Measurements from ENCODE around the gene TNS3. TPM values are rescaled to one million over a fixed set of nuclear protein-coding genes. Genes with fewer than 3 reads are reported as not detected.
"Not testable (repeated sequence)": the region's sequence is repeated elsewhere in the genome, so short reads cannot be mapped to it uniquely, and the experiment has no call there.

Gene TNS3
- 15.8 and 30.4 TPM in 2 replicates for total RNA-seq

DNA sequence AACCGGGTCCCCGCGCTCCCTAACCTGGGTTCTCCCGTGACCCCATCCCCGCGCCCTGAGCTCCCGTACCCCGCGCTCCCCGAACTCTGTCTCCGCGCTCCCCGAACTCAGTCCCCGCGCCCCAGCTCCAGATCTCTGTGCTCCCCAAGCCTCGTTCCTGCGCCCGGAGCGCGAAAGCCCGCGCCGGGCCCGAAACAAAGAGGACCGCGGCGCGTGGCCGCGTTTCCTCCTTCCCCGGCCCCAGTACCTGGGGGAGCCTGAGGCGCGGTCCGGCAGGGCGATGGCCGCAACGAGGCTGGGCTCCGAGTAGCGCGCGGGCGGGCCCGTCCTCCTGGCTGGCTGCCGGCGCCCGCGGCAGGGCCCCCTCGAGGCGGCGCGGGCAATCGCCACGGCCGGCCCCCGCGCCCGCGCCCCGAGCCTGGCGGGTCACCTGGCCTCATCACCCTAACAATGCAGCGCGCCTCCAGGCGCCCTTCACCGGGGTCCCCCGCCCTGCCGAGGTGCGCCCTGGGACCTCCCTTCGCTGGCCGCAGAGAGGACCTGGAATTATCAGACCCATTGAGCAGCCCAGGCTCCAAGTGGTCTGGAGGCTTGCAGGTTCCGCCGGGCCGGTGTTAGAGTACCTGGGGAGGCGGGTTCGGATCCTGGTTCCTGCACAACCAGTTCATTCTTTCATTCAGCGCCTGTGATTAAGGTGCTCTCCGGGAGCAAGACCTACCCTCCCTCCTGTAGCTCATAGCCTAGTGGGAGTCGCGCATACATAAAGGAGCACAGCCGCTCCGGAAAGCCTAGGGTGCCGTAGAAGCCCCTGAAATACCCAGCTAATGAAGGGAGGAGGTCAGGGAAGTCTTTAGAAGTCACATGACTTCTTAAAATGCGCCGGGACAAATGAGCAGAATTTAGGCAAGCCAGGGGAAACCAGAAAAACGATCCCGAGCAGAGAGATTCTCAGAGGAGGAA is at the start of gene TNS3:
Gene TNS3, minus strand, starts transcription at position 308 of the 960 bp plus-strand sequence. CDS start 142,475 bp downstream, outside the sequence.
- no peak for DNase-seq (ENCODE audit: low read depth, low spot score)

DNA sequence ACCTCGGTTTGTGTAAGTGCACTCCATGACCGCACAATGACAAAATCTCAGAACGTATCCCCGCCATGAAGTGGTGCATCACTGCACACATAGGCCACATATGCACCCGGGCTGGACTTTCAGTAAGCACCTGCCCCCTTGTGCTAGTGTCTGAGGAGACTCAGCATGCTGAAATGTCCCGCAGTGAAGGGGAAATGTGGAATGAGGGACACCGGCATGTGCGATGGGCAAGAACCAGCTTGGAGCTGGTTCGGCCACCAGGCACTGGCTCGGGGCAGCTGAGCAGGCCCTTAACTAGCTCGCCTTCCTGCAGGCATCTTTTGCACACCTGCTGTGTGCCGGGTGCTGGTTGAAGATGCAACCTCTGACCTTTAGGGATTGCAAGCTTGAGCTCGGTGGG is 49.8 kb upstream of the TNS3 start:
- no peak for DNase-seq (ENCODE audit: low read depth, low spot score)

DNA sequence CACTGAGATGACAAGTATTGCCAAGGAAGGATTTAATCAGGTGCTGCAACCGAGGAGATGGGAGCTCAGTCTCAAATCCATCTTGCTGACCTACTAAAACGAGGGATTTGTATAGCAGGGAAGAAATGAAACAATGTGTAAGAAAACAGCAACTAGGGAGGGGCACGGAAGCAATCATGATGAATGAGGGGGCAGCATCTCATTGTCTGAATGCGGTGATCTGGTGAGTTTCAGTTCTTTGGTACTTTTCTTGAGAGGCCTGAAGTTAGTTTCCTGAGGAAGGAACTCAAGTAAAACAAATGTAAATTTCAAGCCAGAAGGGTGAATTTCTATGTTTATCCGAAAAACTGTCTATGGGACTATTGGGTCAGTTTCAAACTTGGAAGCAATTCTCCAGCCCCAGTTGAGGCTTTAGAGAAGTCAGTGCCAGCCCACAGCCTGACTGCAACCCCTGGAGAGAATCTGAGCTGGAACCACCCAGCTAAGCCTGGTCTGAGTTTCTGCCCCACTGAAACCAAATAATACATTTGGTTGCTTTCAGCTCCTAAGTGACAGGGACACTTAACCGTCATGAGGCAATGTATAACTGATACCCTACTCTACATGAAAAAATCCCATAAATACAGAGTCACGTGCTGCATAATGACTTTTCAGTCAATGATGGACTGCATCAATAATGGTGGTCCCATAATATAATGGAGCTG is 45.8 kb upstream of the TNS3 start:
- DNase-seq (ENCODE audit: low read depth, low spot score): no peak

DNA sequence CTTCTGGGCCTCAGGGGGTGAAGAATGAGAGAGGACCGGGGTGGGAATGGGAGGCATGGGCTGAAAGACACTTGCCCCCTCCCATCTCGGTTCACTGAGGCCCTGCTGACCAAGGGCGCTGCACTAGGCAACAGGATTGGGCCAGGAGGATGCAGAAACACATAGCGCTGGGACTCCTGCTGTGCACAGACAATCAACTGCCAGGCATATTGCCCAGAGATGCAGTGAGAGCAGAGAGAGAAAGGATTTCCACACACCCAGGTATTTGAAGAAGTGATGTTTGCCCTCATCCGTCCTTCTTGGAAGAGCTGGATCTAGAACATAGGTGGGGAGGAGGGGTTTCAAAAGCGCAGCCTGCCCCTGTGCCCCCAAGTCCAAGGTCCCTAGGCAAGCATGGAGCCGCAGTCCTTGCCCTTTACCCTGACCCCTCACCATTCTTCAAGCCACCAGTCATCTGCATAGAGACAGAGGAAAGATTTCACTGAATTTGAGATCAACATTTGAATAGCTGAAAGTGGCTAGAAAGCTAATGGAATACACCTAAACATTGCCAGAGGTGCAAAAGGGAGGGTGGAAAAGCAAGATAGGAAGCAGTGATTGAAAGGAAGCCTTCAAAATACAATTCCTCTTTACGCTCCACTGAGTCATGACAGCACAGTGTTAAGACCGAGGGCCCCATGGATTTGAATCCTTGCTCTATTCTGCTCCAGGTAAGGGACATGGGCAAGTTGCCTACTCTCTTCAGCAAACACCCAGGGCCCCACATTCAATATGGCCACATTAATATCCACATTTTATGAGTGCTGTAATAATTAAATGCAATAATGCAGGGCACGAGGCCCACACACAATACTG is 44.2 kb upstream of the TNS3 start:
- DNase-seq (ENCODE audit: low read depth, low spot score): no peak

DNA sequence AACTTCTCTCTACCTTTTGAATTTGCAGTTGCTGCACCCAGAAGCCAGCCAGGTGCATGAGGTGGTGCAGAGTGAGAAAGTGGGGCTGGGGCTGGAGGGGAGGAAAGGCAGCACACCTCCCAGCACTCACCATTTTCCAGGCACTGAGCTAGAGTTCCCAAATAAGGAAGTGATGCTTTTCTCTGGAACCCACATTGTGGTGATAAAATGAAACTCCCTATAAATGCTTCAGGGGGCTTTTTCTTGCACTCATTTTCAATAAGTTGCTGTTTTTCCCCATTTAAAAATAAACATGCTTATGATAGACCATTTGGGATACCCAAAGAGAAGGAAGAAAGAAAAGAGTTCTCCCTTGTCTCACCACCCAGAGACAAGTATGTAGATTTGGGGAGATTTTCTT is 42.8 kb upstream of the TNS3 start:
- no peak for DNase-seq (ENCODE audit: low read depth, low spot score)

DNA sequence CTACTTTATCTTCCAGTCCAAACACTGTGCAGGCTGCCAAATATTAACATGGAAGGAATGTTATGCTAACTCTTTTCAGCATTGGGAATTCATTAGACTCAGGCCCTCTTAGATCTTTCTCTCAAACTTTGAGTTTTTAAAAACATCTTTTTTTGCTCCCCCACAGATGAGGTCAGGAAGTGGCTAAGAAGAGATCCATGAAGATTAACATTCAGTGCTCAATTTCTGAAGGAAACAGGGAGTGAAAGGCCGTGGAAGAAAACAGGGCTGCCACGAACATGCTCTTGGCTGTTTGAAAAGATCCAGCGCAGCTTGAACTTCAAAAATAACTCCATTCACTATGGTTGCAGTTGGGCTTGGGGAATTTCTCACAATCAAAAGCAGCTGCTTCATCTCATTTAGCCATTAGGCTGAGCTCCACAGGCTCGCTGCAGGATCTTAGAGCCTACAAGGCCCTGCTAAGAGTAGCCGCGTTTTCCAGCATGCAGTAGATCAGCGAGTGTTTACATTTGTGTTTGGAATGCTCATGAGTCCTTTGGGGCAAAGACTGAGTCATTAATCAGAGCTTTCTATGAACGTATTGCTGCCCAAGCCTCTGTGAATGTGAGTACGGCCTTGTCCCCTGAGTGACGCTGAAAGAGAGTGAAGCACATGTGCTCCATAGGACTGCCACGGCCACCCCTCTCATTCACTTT is 41.2 kb upstream of the TNS3 start:
- no peak for DNase-seq (ENCODE audit: low read depth, low spot score)

DNA sequence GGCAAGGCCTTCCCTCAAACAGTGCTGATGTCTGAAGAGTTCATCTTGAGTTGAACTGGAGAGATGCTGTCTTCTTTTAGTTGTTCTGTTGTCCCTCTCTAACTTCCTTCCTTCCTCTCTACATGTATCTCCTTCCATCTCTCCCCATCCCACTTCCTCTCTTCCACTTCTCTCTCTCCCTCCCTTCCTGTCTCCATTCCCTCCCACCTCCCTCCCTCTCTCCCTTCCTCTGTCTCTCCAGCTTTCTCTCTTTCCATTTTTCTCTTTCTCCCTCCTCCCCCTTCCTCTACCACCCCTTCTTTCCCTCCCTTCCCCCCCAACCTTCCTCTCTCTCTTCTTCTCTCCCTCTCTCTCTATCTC is 40.7 kb upstream of the TNS3 start:
- DNase-seq (ENCODE audit: low read depth, low spot score): no peak

DNA sequence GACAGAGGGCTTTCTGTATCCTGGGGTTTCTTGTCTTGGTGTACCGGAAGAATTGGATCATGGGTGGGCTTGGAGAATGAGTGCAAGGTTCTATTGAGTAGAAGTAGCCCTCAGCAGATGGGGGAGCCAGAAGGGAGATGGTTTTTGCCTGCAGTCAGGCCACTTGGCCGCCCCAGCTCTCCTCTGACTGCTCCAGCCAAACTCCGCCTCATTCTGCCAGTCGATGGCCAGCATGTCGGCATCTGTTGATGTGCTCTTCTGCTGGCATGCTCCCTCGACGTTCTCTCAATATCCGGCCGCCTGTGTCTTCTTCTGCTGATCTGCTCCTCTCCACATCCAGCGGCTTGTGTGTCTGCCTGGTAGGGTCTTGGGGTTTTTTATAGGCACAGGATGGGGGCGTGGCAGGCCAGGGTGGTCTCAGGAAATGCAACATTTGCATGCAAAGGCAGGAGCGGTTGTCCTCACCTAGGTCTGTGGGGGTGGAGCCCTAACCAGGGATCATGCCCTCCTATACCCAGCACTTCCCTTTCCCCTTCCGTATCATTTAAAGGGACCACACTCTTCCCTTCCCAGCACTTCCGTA is 40.2 kb upstream of the TNS3 start:
- no peak for DNase-seq (ENCODE audit: low read depth, low spot score)

DNA sequence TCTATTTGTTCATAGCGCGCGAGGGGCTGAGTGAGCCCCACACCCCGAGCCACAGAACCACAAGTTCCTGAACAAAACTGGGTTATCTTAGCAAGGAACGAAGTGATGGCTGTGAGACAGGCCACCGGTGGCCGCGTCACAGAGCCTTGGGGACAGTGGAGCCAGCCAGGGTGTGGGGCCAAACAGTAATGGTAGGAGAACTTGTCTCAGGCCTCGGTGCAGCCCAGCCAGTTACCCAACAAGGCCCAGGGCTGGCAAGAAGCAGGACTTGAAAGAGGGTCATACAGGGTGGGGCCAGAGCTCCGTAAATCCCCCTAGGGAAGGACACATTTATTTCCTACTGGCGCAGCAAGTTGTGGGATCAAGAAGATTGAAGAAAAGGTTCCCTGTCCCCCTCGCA is 39.4 kb upstream of the TNS3 start:
- DNase-seq (ENCODE audit: low read depth, low spot score): no peak

DNA sequence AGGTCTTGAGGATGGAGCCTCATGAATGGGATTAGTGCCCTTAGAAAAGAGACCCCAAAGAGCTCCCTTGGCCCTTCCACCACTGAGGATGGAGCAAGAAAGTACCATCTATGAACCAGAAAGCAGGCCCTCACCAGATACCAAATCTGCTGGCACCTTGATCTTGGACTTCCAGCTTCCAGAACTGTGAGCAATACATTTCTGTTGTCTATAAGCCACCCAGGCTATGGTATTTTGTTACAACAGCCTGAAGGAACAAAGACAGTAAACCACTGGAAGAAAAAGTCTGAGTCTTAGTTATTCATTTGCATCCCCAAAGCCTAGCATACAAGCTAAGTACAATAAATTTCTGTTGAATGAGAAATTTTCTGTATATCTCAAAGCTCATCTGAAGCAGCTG is 37.9 kb upstream of the TNS3 start:
- no peak for DNase-seq (ENCODE audit: low read depth, low spot score)

DNA sequence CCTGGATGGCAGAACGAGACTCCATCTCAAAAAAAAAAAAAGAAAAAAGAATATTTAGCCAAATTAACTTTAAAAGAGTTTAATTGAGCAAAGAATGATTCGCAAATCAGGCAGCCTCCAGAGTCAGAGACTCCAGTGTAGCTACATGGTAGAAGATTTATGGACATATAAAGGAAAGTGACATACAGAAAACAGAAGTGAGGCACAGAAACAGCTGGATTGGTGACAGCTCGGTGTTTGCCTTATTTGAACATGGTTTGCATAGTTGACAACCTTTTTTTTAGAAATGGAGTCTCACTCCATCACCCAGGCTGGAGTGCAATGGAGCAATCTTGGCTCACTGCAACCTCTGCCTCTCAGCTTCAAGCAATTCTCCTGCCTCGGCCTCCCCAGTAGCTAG is 35.2 kb upstream of the TNS3 start:
- DNase-seq (ENCODE audit: low read depth, low spot score): no peak

DNA sequence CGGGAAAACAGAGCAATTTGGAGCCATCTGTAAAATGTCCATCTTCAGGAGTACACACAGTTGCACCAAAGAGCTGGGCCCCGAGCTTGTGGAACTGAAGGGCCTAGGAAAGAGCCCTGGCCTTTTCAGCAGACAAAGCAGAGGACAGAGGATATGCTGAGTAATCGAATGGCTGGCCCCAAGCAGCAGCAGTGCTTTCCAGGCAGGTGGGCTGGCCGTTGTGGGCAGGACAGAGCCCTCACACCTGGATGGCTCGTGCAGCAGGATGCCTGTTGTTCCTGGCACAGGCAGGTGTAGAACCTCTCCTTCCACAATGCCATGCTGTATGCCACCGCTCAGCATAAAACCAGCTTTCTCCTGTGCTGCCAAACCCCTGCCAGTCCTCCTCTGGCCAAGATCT is 32.5 kb upstream of the TNS3 start:
- DNase-seq (ENCODE audit: low read depth, low spot score): no peak

DNA sequence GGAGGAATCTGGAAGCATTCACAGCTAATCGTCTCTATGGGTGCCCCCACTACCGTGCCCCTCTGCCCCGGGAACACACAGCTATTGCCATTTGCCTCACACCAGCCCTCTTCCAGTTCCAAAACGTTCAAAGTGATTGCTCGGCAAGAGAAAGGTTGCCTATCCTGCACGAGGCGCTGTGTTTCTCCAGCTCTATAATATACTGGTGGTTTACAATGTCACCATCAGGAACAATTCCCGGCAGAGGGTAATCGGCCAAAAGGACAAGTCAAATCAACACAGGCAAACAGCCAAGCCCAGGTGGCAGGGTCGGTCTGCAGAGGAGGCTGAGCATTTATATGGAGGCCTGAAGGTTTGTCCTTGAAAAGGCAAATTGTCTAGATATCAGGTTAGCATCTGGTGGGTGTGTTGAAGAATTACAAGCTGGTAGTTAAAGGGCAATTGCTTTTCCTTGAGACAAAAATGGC is 29.2 kb upstream of the TNS3 start:
- DNase-seq (ENCODE audit: low read depth, low spot score): no peak

DNA sequence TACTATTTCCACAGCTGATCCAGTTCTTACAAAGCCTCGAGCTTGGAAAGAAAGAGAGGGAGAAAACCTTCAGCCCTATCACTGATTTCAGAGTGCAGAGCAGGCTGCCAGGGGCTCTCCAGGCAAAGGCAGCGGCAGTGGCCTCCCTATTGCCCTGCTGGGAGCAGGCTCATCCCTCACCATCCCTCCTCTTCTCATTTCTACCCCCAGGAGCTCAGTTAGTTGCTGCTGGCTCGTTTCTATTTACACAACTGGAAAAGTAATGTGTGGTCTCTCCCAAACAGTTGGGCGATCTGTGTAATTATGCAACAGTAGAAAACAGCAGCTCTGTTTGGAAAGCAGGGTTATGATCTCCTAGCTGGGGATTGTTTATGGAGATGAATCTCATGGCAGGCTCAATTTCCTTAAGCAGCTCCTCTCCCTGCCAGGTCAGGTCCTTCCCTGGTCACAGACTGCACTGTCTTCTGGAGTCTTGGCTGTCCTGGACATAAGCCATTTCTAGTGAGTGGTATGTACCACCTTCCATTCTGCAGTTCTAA is 28.7 kb upstream of the TNS3 start:
- DNase-seq (ENCODE audit: low read depth, low spot score): no peak

DNA sequence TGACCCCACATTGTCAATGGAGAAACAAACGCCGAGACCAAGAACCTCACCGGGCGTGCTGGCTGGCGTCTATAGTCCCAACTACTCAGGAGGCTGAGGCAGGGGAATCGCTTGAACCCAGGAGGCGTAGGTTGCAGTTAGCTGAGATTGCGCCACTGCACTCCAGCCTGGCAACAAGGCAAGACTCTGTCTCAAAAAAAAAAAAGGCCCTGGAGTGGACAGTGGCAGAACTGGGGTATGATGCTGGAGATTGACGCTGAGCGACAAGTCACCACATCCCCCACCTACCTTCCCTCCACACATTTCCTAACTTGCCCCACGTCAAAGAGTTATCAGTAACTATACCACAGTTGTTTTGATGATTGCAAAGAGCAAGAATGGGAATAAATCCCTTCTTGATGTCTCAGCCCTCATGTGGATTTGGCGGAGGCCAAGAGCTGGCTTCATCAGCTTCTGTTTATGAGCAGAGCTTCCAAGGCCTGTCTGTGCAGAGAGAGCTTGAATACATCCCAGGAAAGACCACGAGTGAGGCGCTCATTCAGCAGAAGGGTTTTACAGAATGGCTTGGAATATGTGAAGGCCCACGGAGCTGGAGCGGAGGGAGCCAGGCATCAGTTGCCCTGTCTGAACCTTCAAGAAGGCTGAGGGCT is 28.0 kb upstream of the TNS3 start:
- no peak for DNase-seq (ENCODE audit: low read depth, low spot score)

DNA sequence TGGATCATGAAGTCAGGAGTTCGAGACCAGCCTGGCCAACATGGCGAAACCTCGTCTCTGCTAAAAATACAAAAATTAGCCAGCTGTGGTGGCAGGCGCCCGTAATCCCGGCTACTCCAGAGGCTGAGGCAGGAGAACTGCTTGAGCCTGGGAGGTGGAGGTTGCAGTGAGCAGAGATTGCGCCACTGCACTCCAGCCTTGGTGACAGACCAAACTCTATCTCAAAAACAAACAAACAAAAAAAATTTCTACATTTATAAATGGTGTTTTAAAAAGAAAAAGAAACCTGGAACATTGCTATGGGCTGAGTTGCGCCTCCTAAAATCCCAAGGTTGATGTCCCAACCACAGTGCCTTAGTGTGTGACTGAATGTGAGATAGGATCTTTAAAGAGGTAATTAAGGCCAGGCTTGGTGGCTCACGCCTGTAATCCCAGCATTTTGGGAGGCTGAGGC is 24.7 kb upstream of the TNS3 start:
- not testable (repeated sequence) for DNase-seq (ENCODE audit: low read depth, low spot score)

DNA sequence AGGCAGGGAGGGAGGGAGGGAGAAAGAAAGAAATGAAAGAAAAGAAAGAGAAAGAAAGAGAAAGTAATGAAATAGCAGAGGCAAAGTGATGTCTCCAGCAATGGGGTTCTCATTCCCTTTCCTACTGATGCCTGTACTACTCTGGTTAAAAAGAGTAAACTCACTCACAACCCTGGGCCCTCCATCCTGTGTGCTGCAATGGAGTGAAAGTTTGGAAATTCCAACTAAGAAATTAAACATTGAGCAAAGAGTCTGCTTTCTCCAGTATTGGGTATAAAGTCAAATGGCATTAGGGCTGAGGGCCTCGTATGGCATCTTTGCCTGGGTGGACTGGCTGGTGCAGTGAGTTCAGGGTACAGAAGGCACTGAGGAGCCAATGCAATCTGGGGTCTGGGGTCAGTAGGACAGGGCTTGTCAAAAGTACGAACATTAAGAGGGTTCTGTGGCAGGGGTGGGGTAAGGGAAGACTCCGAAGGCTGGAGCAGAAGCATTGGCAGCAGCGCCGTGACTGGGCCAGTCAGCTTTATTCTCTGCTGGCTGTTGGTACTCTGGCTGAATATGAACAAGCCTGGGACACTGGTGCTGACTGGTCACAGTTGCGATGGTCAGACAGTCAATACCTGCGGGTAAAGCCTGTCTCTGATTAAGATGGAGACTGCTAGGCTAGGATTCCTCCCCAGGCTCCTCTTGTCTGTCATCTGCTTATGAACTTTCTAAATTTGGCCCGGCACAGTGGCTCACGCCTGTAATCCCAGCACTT is 24.1 kb upstream of the TNS3 start:
- no peak for DNase-seq (ENCODE audit: low read depth, low spot score)

DNA sequence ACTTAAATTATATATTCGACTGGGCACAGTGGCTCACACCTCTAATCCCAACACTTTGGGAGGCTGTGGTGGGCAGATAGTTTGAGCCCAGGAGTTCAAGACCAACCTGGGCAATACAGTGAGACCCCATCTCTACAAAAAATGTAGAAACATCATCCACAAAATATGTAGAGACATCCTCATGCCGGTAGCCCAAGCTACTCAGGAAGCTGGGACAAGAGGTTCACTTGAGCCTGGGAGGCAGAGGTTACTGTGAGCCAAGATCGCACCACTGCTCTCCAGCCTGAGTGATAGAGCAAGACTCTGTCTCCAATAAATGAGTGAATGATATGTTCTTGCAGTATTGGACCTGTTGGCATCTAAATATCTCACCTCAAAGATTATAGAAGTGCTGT is 22.6 kb upstream of the TNS3 start:
- DNase-seq (ENCODE audit: low read depth, low spot score): no peak

All from pulmonary artery endothelial cell (primary cell).